ENCODE results near the gene HYCC1. TPM values are rescaled to one million over a fixed set of nuclear protein-coding genes. Genes with fewer than 3 reads are reported as not detected.

The HYCC1 gene
- total RNA-seq, 4 donors from 2014 or later: 39.2 to 62.6 (median 47.2) TPM

DNA sequence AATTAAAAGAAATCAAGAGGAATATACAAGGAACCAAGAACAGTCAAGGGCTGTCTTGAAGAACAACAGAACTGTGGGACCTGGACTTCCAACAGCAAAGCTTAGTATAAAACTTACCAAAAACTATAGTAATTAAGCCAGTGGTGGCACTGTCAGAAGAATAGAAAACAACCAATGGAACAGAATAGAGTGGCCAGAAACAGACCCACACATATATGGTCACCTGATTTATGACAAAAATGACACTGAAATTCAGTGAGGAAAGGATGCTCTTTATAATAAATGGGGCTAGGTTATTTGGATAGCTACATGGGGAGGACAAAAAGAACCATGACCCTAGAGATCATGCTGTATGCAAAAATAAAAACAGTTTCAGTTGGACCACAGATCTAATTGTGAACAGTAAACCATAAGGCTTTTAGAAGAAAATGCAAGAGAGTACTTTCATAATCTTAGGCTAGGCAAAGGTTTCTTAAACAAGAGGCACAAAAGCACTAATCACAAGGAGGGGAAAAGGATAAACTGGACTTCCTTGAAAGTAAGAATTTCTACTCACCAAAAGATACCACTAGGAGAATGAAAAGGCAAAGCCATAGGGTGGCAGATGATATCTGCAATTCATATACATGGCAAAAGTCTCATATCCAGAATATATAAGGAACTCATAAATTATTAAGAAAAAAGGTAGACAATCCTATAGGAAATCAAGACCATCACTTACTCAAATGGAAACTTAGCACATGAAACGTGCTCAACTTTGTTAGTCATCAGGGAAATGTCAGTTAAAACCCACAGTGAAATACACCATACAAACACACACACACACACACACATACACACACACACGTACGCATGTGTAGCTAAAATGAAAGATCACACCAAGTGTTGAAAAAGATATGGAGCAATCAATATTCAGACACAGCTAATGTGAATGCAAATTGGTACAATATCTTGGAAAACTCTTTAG is 20.8 kb downstream of the HYCC1 start:
- no peak for DNase-seq (ENCODE audit: extremely low spot score)
- no peak overlapping the region for H3K4me3 ChIP-seq
- 74% methylated on average over 3 of the region's 3 CpGs for WGBS
- peaks cover 0 to 21% (median 5%) of the 10 kb centered on the region in 4 donors for H3K4me1 ChIP-seq
- H3K36me3 ChIP-seq: no peaks in the 10 kb centered on the region
- TF ChIP-seq, protein P1, sequence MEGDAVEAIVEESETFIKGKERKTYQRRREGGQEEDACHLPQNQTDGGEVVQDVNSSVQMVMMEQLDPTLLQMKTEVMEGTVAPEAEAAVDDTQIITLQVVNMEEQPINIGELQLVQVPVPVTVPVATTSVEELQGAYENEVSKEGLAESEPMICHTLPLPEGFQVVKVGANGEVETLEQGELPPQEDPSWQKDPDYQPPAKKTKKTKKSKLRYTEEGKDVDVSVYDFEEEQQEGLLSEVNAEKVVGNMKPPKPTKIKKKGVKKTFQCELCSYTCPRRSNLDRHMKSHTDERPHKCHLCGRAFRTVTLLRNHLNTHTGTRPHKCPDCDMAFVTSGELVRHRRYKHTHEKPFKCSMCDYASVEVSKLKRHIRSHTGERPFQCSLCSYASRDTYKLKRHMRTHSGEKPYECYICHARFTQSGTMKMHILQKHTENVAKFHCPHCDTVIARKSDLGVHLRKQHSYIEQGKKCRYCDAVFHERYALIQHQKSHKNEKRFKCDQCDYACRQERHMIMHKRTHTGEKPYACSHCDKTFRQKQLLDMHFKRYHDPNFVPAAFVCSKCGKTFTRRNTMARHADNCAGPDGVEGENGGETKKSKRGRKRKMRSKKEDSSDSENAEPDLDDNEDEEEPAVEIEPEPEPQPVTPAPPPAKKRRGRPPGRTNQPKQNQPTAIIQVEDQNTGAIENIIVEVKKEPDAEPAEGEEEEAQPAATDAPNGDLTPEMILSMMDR (IDR thresholded peaks at IDR 0.05): no peak
- TF ChIP-seq EP300 (IDR thresholded peaks at IDR 0.05): no peak
- no peak for TF ChIP-seq POLR2A (IDR thresholded peaks at IDR 0.05; ENCODE audit: low read depth)
- no peak for TF ChIP-seq POLR2AphosphoS5 (IDR thresholded peaks at IDR 0.05)
- intact Hi-C loops (cut with DNase I): no loop called here
- no peaks in the 10 kb centered on the region for H3K27me3 ChIP-seq
- no peak overlapping the region for H3K27ac ChIP-seq (replicated peaks in 1 of 4)
- H3K9me3 ChIP-seq: no peaks in the 10 kb centered on the region

DNA sequence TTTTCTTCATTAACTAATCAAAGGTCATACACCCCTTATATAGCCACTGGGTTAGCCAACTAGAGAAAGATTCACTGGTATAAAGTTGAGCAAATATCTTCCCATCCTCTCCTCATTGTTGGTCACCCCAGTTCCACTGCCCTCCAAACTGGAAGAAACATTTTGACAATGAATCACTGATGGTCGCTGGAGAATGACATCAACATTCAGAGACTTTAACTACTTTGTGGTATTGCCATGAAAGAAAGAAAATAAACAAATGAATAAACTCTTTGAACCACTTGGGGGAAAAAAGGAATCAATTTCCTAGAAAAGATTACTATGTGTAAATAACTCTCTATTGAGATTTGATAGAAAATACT is 23.4 kb downstream of the HYCC1 start:
- no peak for DNase-seq (ENCODE audit: extremely low spot score)
- H3K4me1 ChIP-seq: peaks cover 0 to 8% (median 0%) of the 10 kb centered on the region in 4 donors
- H3K4me3 ChIP-seq: no peak overlapping the region
- H3K9me3 ChIP-seq: no peaks in the 10 kb centered on the region
- 61% methylated on average over 1 of the region's 1 CpG for WGBS
- H3K27me3 ChIP-seq: no peaks in the 10 kb centered on the region
- no peaks in the 10 kb centered on the region for H3K36me3 ChIP-seq
- no peak overlapping the region for H3K27ac ChIP-seq (replicated peaks in 1 of 4)
- TF ChIP-seq, protein P1 (IDR thresholded peaks at IDR 0.05): no peak
- TF ChIP-seq EP300 (IDR thresholded peaks at IDR 0.05) (no peak), POLR2AphosphoS5 (IDR thresholded peaks at IDR 0.05) (no peak), POLR2A (IDR thresholded peaks at IDR 0.05; ENCODE audit: low read depth) (no peak)
- intact Hi-C loops (cut with DNase I): no loop called here

DNA sequence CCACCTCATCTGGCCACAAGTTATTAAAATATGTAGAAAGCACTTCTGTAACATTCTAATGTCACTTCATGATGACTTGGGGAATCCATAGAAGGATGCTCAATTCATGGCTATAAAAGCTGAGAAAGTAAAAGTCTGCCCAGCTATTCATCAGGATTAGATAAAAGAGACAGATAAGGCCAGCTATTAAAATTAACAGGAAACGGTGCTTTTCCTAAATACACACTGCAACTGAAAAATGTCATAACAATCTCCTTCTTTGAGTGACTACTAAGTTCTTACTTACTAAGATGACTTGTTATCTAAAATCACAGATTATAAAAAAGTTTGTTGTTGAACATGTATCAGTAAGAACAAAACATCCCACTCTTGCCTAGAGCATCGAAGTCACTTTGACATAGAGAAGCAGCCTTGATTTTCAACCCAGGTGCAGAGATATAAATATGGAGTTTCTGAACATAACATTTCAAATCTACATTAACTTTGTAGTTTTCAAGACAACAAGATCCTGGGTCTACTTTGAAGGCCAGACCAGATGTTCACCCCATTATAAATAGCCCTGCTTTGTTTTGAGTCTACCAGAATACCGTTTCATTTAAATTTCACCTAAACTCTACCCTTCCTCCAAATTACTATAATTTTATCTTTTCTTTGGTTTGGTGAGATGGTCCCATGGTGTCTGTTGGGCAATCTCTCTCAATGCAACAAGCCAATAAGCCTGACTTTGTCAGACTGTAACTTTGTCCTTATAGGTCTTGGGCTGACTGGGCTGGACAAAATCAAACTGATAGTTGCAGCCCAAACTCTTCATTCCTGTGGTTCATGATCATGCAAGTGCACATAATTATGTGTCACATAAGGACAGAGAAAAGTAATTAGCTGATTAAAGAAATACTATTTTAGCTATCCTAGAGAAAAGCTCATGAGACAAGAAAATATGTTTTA is 24.0 kb downstream of the HYCC1 start:
- TF ChIP-seq POLR2A (IDR thresholded peaks at IDR 0.05; ENCODE audit: low read depth) (no peak), POLR2AphosphoS5 (IDR thresholded peaks at IDR 0.05) (no peak), EP300 (IDR thresholded peaks at IDR 0.05) (no peak)
- TF ChIP-seq, protein P1 (IDR thresholded peaks at IDR 0.05): no peak
- Histone ChIP-seq H3K36me3 (no peaks in the 10 kb centered on the region), H3K4me1 (peaks cover 0 to 2% (median 0%) of the 10 kb centered on the region in 4 donors), H3K27me3 (no peaks in the 10 kb centered on the region), H3K27ac (replicated peaks in 1 of 4) (no peak overlapping the region), H3K4me3 (no peak overlapping the region), H3K9me3 (no peaks in the 10 kb centered on the region)
- intact Hi-C loops (cut with DNase I): no loop called here
- WGBS: 88% methylated on average over 3 of the region's 3 CpGs
- no peak for DNase-seq (ENCODE audit: extremely low spot score)

DNA sequence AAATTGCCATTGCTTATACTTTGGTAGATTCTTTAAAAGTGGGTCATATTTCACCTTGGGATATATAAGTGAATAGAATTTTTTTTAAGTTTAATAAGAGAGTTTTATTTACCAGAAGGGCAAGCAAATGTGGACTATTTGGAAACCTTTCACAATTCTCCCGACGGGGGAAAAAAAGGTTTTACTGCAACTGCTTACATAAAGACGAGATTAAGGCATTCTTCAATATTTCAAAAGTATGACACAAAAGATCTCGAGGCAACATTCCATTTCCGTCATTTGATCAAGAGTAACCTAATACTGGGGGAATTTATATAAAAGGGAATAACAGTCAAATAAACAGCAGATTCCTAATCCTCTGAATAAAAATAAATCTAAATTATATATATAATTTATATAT is 28.5 kb downstream of the HYCC1 start:
- H3K36me3 ChIP-seq: no peaks in the 10 kb centered on the region
- H3K27me3 ChIP-seq: no peaks in the 10 kb centered on the region
- no peaks in the 10 kb centered on the region for H3K9me3 ChIP-seq
- no peak overlapping the region for H3K4me3 ChIP-seq
- TF ChIP-seq EP300 (IDR thresholded peaks at IDR 0.05) (no peak), POLR2A (IDR thresholded peaks at IDR 0.05; ENCODE audit: low read depth) (no peak), POLR2AphosphoS5 (IDR thresholded peaks at IDR 0.05) (no peak)
- TF ChIP-seq, protein P1 (IDR thresholded peaks at IDR 0.05): no peak
- no peak overlapping the region for H3K27ac ChIP-seq (replicated peaks in 1 of 4)
- no peak for DNase-seq (ENCODE audit: extremely low spot score)
- intact Hi-C loops (cut with DNase I): no loop called here
- WGBS: 85% methylated on average over 5 of the region's 5 CpGs
- no peaks in the 10 kb centered on the region for H3K4me1 ChIP-seq
